ENCODE measurements around the gene PPP2R2C.

The PPP2R2C gene

GRCh38 chr4:6494431-6495295 is 22.2 kb upstream of the PPP2R2C start:
- in situ Hi-C loops (cut with MboI; ENCODE audit: low sequenced_read_pairs) = no loop called here

GRCh38 chr4:6493658-6494304 is 21.4 kb upstream of the PPP2R2C start:
- in situ Hi-C loops (cut with MboI; ENCODE audit: low sequenced_read_pairs) = no loop called here

- in situ Hi-C loops (cut with MboI; ENCODE audit: low sequenced_read_pairs) = no loop called here
Observed at GRCh38 chr4:6492861-6493657, 20.6 kb upstream of the PPP2R2C start.

- in situ Hi-C loops (cut with MboI; ENCODE audit: low sequenced_read_pairs) = no loop called here
Observed at GRCh38 chr4:6492027-6492590, 19.7 kb upstream of the PPP2R2C start.

GRCh38 chr4:6491235-6491634 is 18.8 kb upstream of the PPP2R2C start:
- in situ Hi-C loops (cut with MboI; ENCODE audit: low sequenced_read_pairs) = no loop called here

- in situ Hi-C loops (cut with MboI; ENCODE audit: low sequenced_read_pairs) = no loop called here
Observed at GRCh38 chr4:6489927-6490326, 17.5 kb upstream of the PPP2R2C start.

- in situ Hi-C loops (cut with MboI; ENCODE audit: low sequenced_read_pairs) = no loop called here
Observed at GRCh38 chr4:6487466-6487865, 15.1 kb upstream of the PPP2R2C start.

GRCh38 chr4:6480534-6481088 is 8.2 kb upstream of the PPP2R2C start:
- in situ Hi-C loops (cut with MboI; ENCODE audit: low sequenced_read_pairs) = no loop called here

- in situ Hi-C loops (cut with MboI; ENCODE audit: low sequenced_read_pairs) = no loop called here
Observed at GRCh38 chr4:6478546-6479220, 6.3 kb upstream of the PPP2R2C start.

- in situ Hi-C loops (cut with MboI; ENCODE audit: low sequenced_read_pairs) = no loop called here
Observed at GRCh38 chr4:6476893-6477292, 4.5 kb upstream of the PPP2R2C start.

- in situ Hi-C loops (cut with MboI; ENCODE audit: low sequenced_read_pairs) = no loop called here
Observed at GRCh38 chr4:6475492-6476020, 3.1 kb upstream of the PPP2R2C start.

GRCh38 chr4:6474705-6475457 is 2.5 kb upstream of the PPP2R2C start:
- in situ Hi-C loops (cut with MboI; ENCODE audit: low sequenced_read_pairs) = no loop called here

GRCh38 chr4:6474053-6474568 is 1.7 kb upstream of the PPP2R2C start:
- in situ Hi-C loops (cut with MboI; ENCODE audit: low sequenced_read_pairs) = no loop called here

GRCh38 chr4:6473264-6474052 is 1.0 kb upstream of the PPP2R2C start:
- in situ Hi-C loops (cut with MboI; ENCODE audit: low sequenced_read_pairs) = no loop called here

GRCh38 chr4:6472008-6472386 is 417 bp downstream of the PPP2R2C start:
- in situ Hi-C loops (cut with MboI; ENCODE audit: low sequenced_read_pairs) = no loop called here

GRCh38 chr4:6471307-6472007 is 957 bp downstream of the PPP2R2C start:
- in situ Hi-C loops (cut with MboI; ENCODE audit: low sequenced_read_pairs) = no loop called here

GRCh38 chr4:6470502-6471306 is 1.7 kb downstream of the PPP2R2C start:
- in situ Hi-C loops (cut with MboI; ENCODE audit: low sequenced_read_pairs) = no loop called here

Data from hTERT RPE-1 (cell line).